Skin epidermis (tissue), 12 donors: ENCODE results near the gene ZNF407.

Experiments used
- H3K27ac ChIP-seq, 21 experiments: fragments of 200-600 bp; sonication (generic) in 11 of 21; one replicate each; pipeline ENCODE4 v1.5.0; 2020; ENCODE audit warnings: mild to moderate bottlenecking in 3 of 21, inconsistent platforms in 2 of 21, moderate library complexity in 2 of 21
- H3K4me3 ChIP-seq, 7 experiments: fragments of 200-600 bp; sonication (generic) in 2 of 7; one replicate each; pipeline ENCODE4 v1.5.0; 2020; ENCODE audit warnings: inconsistent platforms in 2 of 7, mild to moderate bottlenecking in 2 of 7, moderate library complexity in 1 of 7

ZNF407 gene

DNA sequence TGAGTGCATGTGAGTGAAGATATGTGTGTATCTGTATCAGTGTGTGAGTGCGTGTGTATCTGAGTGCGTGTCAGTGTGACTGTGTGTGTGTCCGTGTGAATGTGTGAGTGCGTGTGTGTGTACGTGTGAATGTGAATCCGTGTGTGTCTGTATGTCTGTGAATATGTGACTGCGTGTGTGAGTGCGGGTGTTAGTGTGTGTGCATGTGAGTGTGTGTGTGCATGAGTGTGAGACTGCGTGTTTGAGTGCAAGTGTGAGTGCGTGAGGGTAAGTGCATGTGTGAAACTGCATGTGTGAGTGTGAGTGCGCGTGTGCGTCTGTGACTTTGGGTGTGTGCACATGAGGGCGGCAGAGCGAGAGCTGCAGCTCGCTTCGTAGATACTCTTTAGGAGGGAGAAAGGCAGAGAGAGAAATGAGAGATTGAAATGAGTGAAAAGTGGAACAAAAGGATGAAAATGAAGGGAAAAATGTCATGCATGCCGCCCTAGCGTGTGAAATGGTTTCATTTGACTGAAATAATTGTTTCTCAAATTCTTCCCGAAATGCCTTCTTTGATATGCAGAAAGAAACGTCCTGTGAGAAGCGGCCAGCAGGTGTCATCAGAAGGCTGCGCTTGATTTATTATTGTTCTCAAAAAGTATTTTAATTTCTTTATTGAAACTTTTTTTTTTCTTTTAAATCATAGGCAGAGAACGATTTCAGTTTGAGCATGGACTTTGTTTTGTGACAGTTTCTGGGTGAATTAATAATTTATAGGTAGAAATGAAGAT is 25.6 kb downstream of the ZNF407 start:
- H3K4me3 ChIP-seq, result no peak overlapping the region
- no peak overlapping the region for H3K27ac ChIP-seq

DNA sequence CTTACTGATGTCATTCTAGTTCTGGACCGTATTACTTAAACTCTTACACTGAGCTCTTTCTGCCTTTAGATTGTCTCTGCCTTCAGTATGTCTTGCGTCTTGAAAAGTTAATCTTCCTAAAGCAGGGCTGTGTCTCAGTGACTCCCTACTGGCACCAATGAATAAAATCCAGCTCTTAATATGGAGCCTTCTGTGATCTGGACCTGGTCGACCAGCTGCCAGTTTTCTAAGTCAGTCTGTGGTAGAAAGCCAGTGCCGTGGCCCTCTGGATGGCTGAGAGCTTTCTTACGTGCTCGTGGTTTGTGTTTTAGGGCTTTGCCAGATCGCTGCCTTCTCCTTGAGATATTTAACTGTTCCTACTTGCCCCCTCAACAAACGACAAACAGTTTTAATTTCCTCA is 26.8 kb downstream of the ZNF407 start:
- no peak overlapping the region for H3K4me3 ChIP-seq
- no peak overlapping the region for H3K27ac ChIP-seq

DNA sequence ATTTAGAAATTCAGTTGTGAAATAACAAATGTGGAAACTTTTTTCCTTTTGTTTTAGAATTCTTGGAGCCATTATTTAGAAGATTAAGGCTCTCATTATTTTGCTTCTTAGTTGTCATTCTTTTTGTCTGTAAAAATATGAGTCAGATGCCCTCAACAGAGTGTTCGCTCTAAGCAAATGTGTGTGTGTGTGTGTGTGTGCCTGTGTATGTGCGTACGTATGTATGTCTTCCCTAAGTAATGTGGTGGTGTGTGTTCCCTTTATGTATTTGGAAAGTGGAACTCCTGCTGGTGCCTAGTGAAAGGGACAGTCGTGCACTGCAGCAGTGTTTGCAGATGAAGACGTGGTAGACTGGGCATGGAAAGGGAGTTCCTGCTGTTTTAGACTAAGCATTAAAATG is 27.5 kb downstream of the ZNF407 start:
- Histone ChIP-seq H3K27ac (no peak overlapping the region), H3K4me3 (no peak overlapping the region)

DNA sequence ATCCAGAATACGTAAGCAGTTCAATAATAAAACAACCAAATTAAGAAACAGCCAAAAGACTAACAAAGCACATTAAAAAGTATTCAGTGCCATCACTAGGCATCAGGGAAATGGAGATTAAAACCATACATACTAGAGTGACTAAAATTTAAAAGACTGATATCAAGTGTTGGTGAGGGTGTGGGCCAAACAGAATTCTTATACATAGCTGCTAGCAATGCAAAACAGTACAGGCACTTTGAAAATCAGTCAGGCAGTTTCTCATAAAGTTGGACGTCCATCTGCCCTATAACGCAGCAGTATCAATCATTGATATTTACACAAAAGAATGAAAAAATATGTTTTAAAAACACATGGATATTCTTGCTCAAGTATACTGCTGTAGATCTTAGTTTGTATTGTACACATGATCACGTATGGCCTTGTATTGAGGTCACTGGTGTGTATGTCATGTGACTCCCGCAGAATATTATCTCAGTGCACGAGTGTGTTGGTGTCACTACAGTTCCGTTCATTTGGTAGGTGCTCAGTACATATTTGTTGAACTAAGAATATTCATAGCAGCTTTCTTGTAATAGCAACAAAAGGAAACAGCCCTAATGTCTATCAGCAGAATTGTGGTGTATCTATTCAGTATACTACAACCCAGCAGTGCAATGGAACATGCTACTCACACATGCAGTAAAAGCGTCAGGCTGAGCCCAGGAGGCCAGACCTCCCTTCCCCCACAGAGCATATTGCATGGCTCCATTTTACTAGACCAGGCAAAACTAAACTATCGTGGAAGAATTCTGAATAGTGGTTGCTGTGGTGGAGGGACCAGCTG is 28.6 kb downstream of the ZNF407 start:
- H3K4me3 ChIP-seq, result no peak overlapping the region
- no peak overlapping the region for H3K27ac ChIP-seq

- Histone ChIP-seq H3K4me3 (no peak overlapping the region), H3K27ac (peak overlapping the region in 1 of 21 experiments; percentile 58)
Observed at GRCh38 chr18:74630804-74631203, 33.1 kb downstream of the ZNF407 start.

DNA sequence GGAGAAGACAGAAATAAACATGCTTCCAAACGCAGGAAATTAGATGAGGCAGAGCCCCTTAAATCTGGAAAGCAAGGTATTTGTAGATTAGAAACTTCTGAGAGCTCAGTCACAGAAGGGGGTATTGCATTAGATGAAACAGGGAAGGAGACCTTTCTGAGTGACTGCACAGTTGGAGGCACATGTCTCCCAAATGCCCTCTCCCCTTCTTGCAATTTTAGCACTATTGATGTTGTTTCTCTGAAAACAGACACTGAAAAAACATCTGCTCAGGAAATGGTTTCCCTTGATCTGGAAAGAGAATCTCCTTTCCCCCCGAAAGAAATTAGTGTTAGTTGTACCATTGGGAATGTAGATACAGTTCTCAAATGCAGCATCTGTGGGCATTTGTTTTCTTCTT is 33.5 kb downstream of the ZNF407 start:
- Histone ChIP-seq H3K27ac (peak overlapping the region in 1 of 21 experiments; percentile 58), H3K4me3 (no peak overlapping the region)

DNA sequence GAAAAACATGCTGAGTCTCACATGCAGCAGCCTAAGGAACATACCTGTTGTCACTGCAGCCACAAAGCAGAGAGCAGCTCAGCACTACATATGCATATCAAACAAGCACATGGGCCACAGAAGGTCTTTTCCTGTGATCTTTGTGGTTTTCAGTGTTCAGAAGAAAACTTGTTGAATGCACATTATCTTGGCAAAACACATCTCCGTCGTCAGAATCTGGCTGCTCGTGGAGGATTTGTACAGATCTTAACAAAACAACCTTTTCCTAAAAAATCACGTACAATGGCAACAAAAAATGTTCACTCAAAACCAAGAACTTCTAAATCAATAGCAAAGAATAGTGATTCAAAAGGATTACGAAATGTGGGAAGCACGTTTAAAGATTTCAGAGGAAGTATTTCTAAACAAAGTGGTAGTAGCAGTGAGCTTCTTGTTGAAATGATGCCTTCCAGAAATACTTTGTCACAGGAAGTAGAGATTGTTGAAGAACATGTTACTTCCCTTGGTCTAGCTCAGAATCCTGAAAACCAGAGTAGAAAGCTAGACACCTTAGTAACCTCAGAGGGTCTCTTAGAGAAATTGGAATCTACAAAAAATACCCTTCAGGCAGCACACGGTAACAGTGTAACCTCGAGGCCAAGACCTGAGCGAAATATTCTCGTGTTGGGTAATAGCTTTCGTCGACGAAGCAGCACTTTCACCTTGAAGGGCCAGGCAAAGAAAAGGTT is 34.1 kb downstream of the ZNF407 start:
- Histone ChIP-seq H3K27ac (peak overlapping the region in 2 of 21 experiments; percentile 50 to 58), H3K4me3 (no peak overlapping the region)

- Histone ChIP-seq H3K27ac (peak overlapping the region in 1 of 21 experiments; percentile 58), H3K4me3 (no peak overlapping the region)
Observed at GRCh38 chr18:74632351-74632679, 34.6 kb downstream of the ZNF407 start.

GRCh38 chr18:74632856-74633255 is 35.2 kb downstream of the ZNF407 start:
- H3K27ac ChIP-seq, result no peak overlapping the region
- H3K4me3 ChIP-seq, result no peak overlapping the region

DNA sequence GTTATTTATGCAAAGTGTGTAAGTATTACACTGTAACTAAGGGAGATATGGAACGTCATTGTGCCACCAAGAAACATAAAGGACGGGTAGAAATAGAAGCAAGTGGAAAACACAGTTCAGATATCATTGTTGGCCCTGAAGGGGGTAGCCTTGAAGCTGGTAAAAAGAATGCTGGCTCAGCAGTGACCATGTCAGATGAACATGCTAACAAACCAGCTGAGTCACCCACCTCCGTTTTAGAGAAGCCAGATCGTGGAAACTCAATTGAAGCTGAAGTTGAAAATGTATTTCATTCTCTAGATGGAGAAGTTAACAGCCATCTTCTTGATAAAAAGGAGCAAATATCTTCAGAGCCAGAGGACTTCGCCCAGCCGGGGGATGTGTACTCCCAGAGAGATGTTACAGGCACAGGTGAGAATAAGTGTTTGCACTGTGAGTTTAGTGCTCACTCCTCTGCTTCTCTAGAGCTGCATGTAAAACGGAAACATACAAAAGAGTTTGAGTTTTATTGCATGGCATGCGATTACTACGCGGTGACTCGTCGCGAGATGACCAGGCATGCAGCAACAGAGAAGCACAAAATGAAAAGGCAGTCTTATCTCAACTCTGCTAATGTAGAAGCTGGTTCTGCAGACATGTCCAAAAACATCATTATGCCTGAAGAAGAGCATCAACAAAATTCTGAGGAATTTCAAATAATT is 36.1 kb downstream of the ZNF407 start:
- Histone ChIP-seq H3K4me3 (no peak overlapping the region), H3K27ac (no peak overlapping the region)

GRCh38 chr18:74635224-74635975 is 37.7 kb downstream of the ZNF407 start:
- Histone ChIP-seq H3K27ac (no peak overlapping the region), H3K4me3 (no peak overlapping the region)

DNA sequence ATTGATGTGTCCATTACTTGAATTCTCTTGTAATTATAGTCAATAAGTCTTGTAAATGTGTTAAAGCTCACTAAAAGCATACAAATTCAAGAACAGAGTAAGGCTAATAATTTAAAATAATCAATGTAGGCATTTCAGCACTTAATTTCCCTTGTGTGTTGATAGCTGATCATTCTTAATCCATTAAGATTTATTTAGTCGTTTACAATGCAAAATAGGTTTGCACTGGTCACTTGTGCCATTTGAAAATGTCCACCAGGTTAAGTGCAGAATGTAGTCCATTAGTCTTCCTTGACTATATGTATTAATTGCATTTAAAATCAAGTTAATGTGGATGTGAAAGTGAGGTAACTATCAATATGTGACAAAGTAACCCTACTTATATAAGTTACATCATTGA is 39.4 kb downstream of the ZNF407 start:
- Histone ChIP-seq H3K4me3 (no peak overlapping the region), H3K27ac (no peak overlapping the region)

- H3K27ac ChIP-seq, result no peak overlapping the region
- H3K4me3 ChIP-seq, result no peak overlapping the region
Observed at GRCh38 chr18:74638210-74638609, 40.5 kb downstream of the ZNF407 start.

DNA sequence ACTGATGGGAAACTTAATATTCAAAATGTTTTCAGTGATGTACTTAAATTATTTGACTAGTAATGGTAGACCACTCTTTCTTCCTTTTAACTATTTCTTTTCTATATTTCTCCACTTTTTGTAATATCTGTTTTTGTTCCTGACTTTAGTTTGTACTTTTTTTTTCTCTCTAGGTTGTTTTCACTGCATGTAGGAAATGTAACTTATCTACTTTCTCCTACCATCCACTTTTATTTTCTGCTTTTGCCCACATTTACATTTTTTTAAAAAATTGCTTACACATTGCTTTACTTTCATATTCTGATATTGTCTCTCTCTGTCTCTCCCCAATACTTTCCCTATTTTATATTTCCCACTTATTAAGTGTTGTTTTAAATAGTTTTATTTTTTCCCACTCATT is 47.0 kb downstream of the ZNF407 start:
- H3K4me3 ChIP-seq, result no peak overlapping the region

DNA sequence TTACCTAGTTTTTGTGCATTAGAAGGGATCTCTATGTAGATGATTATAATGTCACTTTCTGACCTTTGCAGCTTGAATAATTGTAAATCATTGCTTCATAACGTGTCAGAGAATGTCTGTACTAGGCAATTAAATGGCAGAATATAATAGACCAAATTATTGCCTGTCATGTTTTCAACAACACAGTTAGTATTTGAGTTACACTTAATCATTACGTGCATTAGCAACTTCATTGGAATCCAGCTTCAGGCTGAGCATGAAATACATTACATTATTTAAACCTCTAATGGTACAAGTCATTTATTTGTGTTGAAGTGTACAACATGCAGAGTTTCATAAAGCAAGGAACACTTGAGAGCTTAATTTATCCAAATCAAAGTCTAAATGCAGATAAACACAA is 48.0 kb downstream of the ZNF407 start:
- Histone ChIP-seq H3K4me3 (no peak overlapping the region), H3K27ac (no peak overlapping the region)

More for the DNA sequence above, 47.0 kb downstream of the ZNF407 start:
- no peak overlapping the region for H3K27ac ChIP-seq

GRCh38 chr18:74651327-74652128 is 53.9 kb downstream of the ZNF407 start:
- Histone ChIP-seq H3K4me3 (no peak overlapping the region), H3K27ac (no peak overlapping the region)

DNA sequence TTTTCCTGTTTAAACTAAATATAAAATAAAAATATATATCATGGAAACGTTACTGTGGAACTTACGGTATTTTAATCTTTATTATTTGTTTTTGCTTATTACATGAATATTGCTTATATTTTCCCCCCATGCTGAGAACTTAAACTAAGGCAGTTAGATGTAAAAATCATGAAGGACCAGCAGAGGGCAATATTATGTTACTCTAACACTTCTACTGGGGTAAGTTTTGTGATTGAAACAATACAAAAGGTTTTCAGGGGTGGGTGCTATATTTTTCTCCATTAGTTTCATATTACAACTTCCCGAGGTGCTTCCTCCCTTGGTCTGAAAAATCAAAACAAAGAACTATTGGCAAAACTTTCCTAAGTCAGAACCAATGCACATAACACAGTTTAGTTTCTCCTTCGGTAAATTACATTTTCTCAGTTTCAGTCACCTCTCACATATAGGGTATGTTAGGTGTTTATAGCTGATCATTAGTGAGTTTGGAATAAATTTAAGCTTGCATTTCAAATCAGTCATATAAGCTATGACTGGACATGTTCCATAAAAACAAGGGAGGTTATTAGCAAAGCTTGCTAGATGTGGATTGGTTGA is 54.8 kb downstream of the ZNF407 start:
- H3K4me3 ChIP-seq, result no peak overlapping the region
- no peak overlapping the region for H3K27ac ChIP-seq

GRCh38 chr18:74654638-74655037 is 57.0 kb downstream of the ZNF407 start:
- no peak overlapping the region for H3K4me3 ChIP-seq
- H3K27ac ChIP-seq, result no peak overlapping the region
